GM23338 (cell line): ENCODE data around the gene ZNF420. TPM values are rescaled to one million over a fixed set of nuclear protein-coding genes. Genes with fewer than 3 reads are reported as not detected.
A peak's percentile ranks its signal among the peaks of the same experiment; 100 is the strongest.
"Not testable (repeated sequence)": the region's sequence is repeated elsewhere in the genome, so short reads cannot be mapped to it uniquely, and the experiment has no call there.

Experiments used
- ATAC-seq: fragments of 200-7000 bp; cut with Tn5 transposase; 3 replicates; pipeline ENCODE4 v1.9.1; 2020
- DNase-seq: peaks from one replicate; pipeline ENCODE4 v3.0.0-alpha.2; 2015; ENCODE audit warnings: low spot score
- H2AFZ ChIP-seq: fragments of 200-600 bp; sonication (generic); 2 replicates; pipeline ENCODE4 v1.8.0; 2016; ENCODE audit warnings: antibody characterized with exemption, mild to moderate bottlenecking, moderate library complexity
- H3F3A ChIP-seq: fragments of 200-600 bp; sonication (generic); replicated peaks from 2 replicates; pipeline ENCODE4 v1.8.0; 2017; ENCODE audit warnings: antibody characterized with exemption, mixed run types, low read depth
- H3K27ac ChIP-seq: fragments of 200-600 bp; sonication (generic); 2 replicates; pipeline ENCODE4 v1.6.1; 2016; ENCODE audit warnings: low read depth
- H3K27me3 ChIP-seq: fragments of 200-600 bp; sonication (generic); 2 replicates; pipeline ENCODE4 v1.8.0; 2016; ENCODE audit warnings: mild to moderate bottlenecking, mixed run types, moderate library complexity; ENCODE audit not compliant: insufficient read depth
- H3K36me3 ChIP-seq: fragments of 200-600 bp; sonication (generic); 2 replicates; pipeline ENCODE4 v1.8.0; 2016; ENCODE audit warnings: mild to moderate bottlenecking; ENCODE audit not compliant: insufficient read depth
- H3K4me1 ChIP-seq: fragments of 200-600 bp; sonication (generic); 2 replicates; pipeline ENCODE4 v1.8.0; 2016; ENCODE audit warnings: mild to moderate bottlenecking, moderate library complexity; ENCODE audit not compliant: insufficient read depth
- H3K4me2 ChIP-seq: fragments of 200-600 bp; sonication (generic); 2 replicates; pipeline ENCODE4 v1.7.1; 2017; ENCODE audit warnings: mixed run types
- H3K4me3 ChIP-seq: fragments of 200-600 bp; sonication (generic); 2 replicates; pipeline ENCODE4 v1.6.1; 2016; ENCODE audit warnings: mixed run types
- H3K79me2 ChIP-seq: fragments of 200-600 bp; sonication (generic); replicated peaks from 2 replicates; pipeline ENCODE4 v1.8.0; 2017; ENCODE audit warnings: mild to moderate bottlenecking; ENCODE audit not compliant: insufficient read depth
- H3K9me2 ChIP-seq: fragments of 200-600 bp; sonication (generic); 2 replicates; pipeline ENCODE4 v1.8.0; 2017; ENCODE audit not compliant: insufficient read depth
- H4K20me1 ChIP-seq: fragments of 200-600 bp; sonication (generic); replicated peaks from 2 replicates; pipeline ENCODE4 v1.8.0; 2017; ENCODE audit warnings: mild to moderate bottlenecking; ENCODE audit not compliant: insufficient read depth
- H3K27ac Mint-ChIP-seq: 2 replicates; pipeline ENCODE4 v1.8.0; 2020; ENCODE audit warnings: inconsistent platforms, mild to moderate bottlenecking, moderate library complexity, mixed read lengths
- H3K27me3 Mint-ChIP-seq: 3 replicates; pipeline ENCODE4 v1.8.0; 2022; ENCODE audit warnings: low read depth, mild to moderate bottlenecking, moderate library complexity, mixed read lengths, inconsistent platforms; ENCODE audit not compliant: insufficient read depth, poor library complexity
- H3K36me3 Mint-ChIP-seq: 3 replicates; pipeline ENCODE4 v1.8.0; 2021; ENCODE audit warnings: low read depth, mild to moderate bottlenecking, inconsistent platforms, moderate library complexity, mixed read lengths
- H3K4me1 Mint-ChIP-seq: 3 replicates; pipeline ENCODE4 v1.8.0; 2020; ENCODE audit warnings: mild to moderate bottlenecking, inconsistent platforms, mixed read lengths
- H3K4me3 Mint-ChIP-seq: 3 replicates; pipeline ENCODE4 v1.8.0; 2021; ENCODE audit warnings: moderate library complexity, mild to moderate bottlenecking, inconsistent platforms, mixed read lengths
- H3K9me3 Mint-ChIP-seq: 3 replicates; pipeline ENCODE4 v1.8.0; 2020; ENCODE audit warnings: moderate library complexity, mild to moderate bottlenecking, inconsistent platforms, mixed read lengths
- CREB1 ChIP-seq: fragments of 250-450 bp; sonication (Bioruptor Pico); IDR thresholded peaks from 2 replicates; pipeline ENCODE4 v1.5.0; 2020; ENCODE audit warnings: low read depth, mild to moderate bottlenecking, moderate library complexity
- EZH2 ChIP-seq: fragments of 200-600 bp; sonication (generic); IDR thresholded peaks from one replicate; pipeline ENCODE4 v1.8.0; 2017; ENCODE audit warnings: antibody characterized with exemption, mild to moderate bottlenecking, low read depth; ENCODE audit not compliant: unreplicated experiment
- POLR2AphosphoS5 ChIP-seq: IDR thresholded peaks from 2 replicates; pipeline ENCODE4 v1.6.1; 2016; ENCODE audit warnings: antibody characterized with exemption, low read depth
- ZNF114 ChIP-seq: fragments of 250-450 bp; sonication (Bioruptor Pico); IDR thresholded peaks from 2 replicates; pipeline ENCODE4 v1.5.0; 2020; ENCODE audit warnings: mild to moderate bottlenecking, moderate library complexity
- ZNF331 ChIP-seq: fragments of 250-450 bp; sonication (Bioruptor Pico); IDR thresholded peaks from 2 replicates; pipeline ENCODE4 v1.5.0; 2020; ENCODE audit warnings: low read depth, mild to moderate bottlenecking, moderate library complexity
- polyA plus RNA-seq: library from polyadenylated mRNA; unstranded; fragments of >200 nt; fragmentation: Nextera tagmentation; extraction: Ambion mirVana; gene quantifications from 2 replicates; pipeline ENCODE4 v1.2.1, GENCODE V29; 2016
- total RNA-seq: library from RNA; depleted of rRNA; stranded (reverse); fragments of >200 nt; shearing (Covaris generic); gene quantifications from 2 replicates; pipeline ENCODE4 v1.2.3, GENCODE V29; 2014
- TF ChIP-seq, protein P1 (sequence below), 2 experiments: fragments of 200-600 bp in 1 of 2; sonication (generic) in 1 of 2; conservative IDR thresholded peaks; 2 replicates each; pipeline versions ENCODE4 v1.5.1 to v1.6.1; 2016 to 2017; ENCODE audit warnings: antibody characterized with exemption in 2 of 2, low read depth in 2 of 2, mild to moderate bottlenecking in 2 of 2, moderate library complexity in 1 of 2

ZNF420 gene
- total and polyA plus RNA-seq, 2 experiments from 2014 or later, result 8.4 to 10.0 TPM

DNA sequence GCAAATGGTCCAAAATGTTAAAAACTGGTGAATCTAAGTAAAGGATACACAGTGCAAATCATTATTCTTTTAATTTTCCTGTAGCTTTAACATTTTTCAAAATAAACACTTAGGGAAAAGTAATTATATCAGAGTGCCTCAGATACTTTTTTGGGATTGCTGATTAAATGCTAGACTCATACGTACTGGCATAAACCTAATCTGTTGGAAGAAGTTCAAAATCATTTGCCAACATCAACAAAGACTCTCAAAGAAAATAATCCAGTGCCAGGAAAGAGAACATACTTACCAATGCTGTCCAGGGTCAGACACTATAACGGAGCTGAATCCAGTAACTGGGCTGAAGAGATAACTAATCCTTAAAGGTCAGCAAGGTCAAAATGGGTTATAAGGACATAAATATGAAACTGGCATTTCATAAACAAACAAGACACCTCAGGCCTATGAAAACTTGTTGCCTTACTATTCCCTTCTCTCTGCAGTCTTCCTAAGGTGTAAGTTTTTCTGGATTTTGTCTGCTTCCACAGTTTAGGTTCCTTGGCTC lies 3.3 kb upstream of the ZNF420 start (continued):
- TF ChIP-seq CREB1 (CRISPR knock-in tag) (no peak), ZNF331 (CRISPR knock-in tag) (no peak), ZNF114 (no peak), EZH2 (no peak)

DNA sequence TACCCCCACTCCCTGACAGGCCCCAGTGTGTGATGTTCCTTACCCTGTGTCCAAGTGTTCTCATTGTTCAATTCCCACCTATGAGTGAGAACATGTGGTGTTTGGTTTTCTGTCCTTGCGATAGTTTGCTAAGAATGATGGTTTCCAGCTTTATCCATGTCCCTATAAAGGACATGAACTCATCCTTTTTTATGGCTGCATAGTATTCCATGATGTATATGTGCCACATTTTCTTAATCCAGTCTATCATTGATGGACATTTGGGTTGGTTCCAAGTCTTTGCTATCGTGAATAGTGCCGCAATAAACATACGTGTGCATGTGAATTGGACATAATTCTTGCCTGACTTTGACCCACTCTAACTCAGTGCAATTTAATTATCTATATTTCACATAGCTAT lies 1.7 kb upstream of the ZNF420 start:
- not testable (repeated sequence) for ATAC-seq, H3K4me1 ChIP-seq, H3K27me3 ChIP-seq, H3K27me3 Mint-ChIP-seq, H4K20me1 ChIP-seq, H3K4me1 Mint-ChIP-seq, H3K4me3 ChIP-seq, H3K27ac ChIP-seq, H3K36me3 ChIP-seq, DNase-seq, H3K4me2 ChIP-seq, H3K27ac Mint-ChIP-seq, H2AFZ ChIP-seq, H3K9me2 ChIP-seq, H3F3A ChIP-seq
- peaks cover 31% of the 10 kb centered on the region for H3K79me2 ChIP-seq
- H3K36me3 Mint-ChIP-seq, result peaks cover 13% of the 10 kb centered on the region
- peaks cover 54% of the 10 kb centered on the region for H3K9me3 Mint-ChIP-seq
- H3K4me3 Mint-ChIP-seq, result 0 out of 3 replicates have a peak overlapping the region, but pooled peaks have one; percentile 96

DNA sequence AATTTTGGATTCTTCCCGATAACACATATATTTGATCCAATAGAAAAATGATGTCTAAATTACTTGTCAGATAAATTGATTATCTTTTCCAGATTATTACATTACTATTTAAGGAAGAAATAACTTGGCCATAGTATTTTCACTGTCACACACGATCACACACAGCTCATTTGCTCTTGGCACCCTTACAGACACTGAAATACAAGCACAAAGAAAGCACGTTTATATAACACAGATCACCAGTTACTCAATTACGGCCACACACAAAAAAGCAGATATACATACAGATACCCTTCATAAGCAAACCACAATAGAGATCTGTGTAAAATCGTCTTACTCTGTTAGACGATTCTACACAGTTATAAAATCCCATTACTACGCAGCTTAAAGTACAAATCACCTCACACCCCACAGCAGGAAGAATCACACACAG lies 716 bp upstream of the ZNF420 start:
- H3K9me3 Mint-ChIP-seq, result peaks cover 56% of the 10 kb centered on the region
- Histone ChIP-seq H3K4me3 (peak overlapping the region; percentile 97), H3K36me3 (peaks cover 4% of the 10 kb centered on the region; the same call in 1 of the 2 replicates), H3K4me2 (peak overlapping the region; percentile 81), H3F3A (no peaks in the 10 kb centered on the region), H3K27ac (no peak overlapping the region), H3K79me2 (peaks cover 41% of the 10 kb centered on the region), H2AFZ (peak overlapping the region; percentile 95), H3K27me3 (no peaks in the 10 kb centered on the region), H3K4me1 (peaks cover 6% of the 10 kb centered on the region; the same call in 1 of the 2 replicates), H4K20me1 (no peaks in the 10 kb centered on the region), H3K9me2 (0 out of 2 replicates have a peak, but pooled peaks cover 3% of the 10 kb centered on the region)
- no peak for ATAC-seq
- peaks cover 7% of the 10 kb centered on the region for H3K27me3 Mint-ChIP-seq
- peak overlapping the region; percentile 96 for H3K4me3 Mint-ChIP-seq
- peaks cover 3% of the 10 kb centered on the region; the same call in 1 of the 3 replicates for H3K4me1 Mint-ChIP-seq
- no peak for DNase-seq
- TF ChIP-seq, protein P1, sequence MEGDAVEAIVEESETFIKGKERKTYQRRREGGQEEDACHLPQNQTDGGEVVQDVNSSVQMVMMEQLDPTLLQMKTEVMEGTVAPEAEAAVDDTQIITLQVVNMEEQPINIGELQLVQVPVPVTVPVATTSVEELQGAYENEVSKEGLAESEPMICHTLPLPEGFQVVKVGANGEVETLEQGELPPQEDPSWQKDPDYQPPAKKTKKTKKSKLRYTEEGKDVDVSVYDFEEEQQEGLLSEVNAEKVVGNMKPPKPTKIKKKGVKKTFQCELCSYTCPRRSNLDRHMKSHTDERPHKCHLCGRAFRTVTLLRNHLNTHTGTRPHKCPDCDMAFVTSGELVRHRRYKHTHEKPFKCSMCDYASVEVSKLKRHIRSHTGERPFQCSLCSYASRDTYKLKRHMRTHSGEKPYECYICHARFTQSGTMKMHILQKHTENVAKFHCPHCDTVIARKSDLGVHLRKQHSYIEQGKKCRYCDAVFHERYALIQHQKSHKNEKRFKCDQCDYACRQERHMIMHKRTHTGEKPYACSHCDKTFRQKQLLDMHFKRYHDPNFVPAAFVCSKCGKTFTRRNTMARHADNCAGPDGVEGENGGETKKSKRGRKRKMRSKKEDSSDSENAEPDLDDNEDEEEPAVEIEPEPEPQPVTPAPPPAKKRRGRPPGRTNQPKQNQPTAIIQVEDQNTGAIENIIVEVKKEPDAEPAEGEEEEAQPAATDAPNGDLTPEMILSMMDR (conservative IDR thresholded peaks at IDR 0.05; ENCODE audit: low read depth in 2 of 2), result no peak
- H3K36me3 Mint-ChIP-seq, result peaks cover 22% of the 10 kb centered on the region
- H3K27ac Mint-ChIP-seq, result peak overlapping the region; percentile 85

DNA sequence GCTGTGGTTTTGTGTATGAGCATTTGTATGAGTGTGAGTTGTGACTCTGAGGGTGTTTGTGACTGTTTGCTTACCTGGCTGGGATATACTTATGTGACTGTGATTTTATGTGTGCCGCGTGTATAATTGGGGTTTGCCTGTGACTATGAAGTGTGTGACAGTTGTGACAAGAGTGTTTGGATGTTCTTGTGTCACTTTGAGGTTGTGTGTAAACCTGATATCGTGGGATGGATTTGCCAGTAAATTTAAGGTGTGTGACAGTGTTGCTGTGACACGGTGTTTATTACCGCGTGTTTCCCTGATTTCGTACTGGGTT lies 442 bp downstream of the ZNF420 start:
- H2AFZ ChIP-seq, result peak overlapping the region; percentile 99
- no peak overlapping the region for H3K27ac ChIP-seq
- Mint-ChIP-seq H3K27me3 (peaks cover 10% of the 10 kb centered on the region), H3K4me1 (peaks cover 3% of the 10 kb centered on the region; the same call in 1 of the 3 replicates), H3K27ac (peak overlapping the region; percentile 92), H3K4me3 (peak overlapping the region; percentile 96), H3K36me3 (peaks cover 32% of the 10 kb centered on the region), H3K9me3 (peaks cover 59% of the 10 kb centered on the region)
- peak overlapping the region; percentile 99 for H3K4me2 ChIP-seq
- TF ChIP-seq POLR2AphosphoS5, result no peak
- peaks cover 52% of the 10 kb centered on the region for H3K79me2 ChIP-seq
- H3F3A ChIP-seq, result no peaks in the 10 kb centered on the region
- peaks cover 6% of the 10 kb centered on the region; the same call in 1 of the 2 replicates for H3K4me1 ChIP-seq
- no peak for ATAC-seq
- no peaks in the 10 kb centered on the region for H4K20me1 ChIP-seq
- no peak for DNase-seq
- H3K36me3 ChIP-seq, result peaks cover 4% of the 10 kb centered on the region; the same call in 1 of the 2 replicates
- 0 out of 2 replicates have a peak, but pooled peaks cover 3% of the 10 kb centered on the region for H3K9me2 ChIP-seq
- H3K27me3 ChIP-seq, result no peaks in the 10 kb centered on the region
- peak overlapping the region; percentile 97 for H3K4me3 ChIP-seq
